ENCODE data around the gene SLC28A2. TPM values are rescaled to one million over a fixed set of nuclear protein-coding genes. Genes with fewer than 3 reads are reported as not detected.

Gene SLC28A2
- total and polyA plus RNA-seq, 9 of the 15 experiments (the other 6 are each of a cell fraction or from before 2014, with no cell fraction given): 0.03 to 0.04 TPM; not detected in 7

GRCh38 chr15:45314960-45315359 is 62.9 kb downstream of the SLC28A2 start:
- ChIA-PET CTCF (ENCODE audit: low intra/inter-chr PET ratio) (interaction anchor here (1.9 kb wide), 1 partner anchor 143 kb away, joined by 7 read pairs; no protein-coding TSS in a partner anchor), POLR2A (interaction anchor here (0.7 to 1.4 kb wide), 4 partner anchors 9 to 337 kb away, joined by 3 to 4 read pairs (median 3); no protein-coding TSS in a partner anchor)
- Histone ChIP-seq H3K4me1 (replicated peaks in 1 of 2; ENCODE audit: control insufficient read depth in 2 of 2, insufficient read depth in 2 of 2, low read length in 2 of 2) (no peaks in the 10 kb centered on the region; a peak in 1 of 5 replicates), H3K9ac (ENCODE audit: insufficient read depth in 1 of 2, low read depth in 2 of 2, low read length in 2 of 2) (no peak overlapping the region), H2AFZ (ENCODE audit: low read depth, low read length) (peak overlapping the region; percentile 81), H3K4me2 (ENCODE audit: insufficient read depth, low read length) (peak overlapping the region; percentile 61), H3K9me3 (replicated peaks; ENCODE audit: control insufficient read depth, insufficient read depth, low read depth, low read length) (no peaks in the 10 kb centered on the region; the same call in 1 of the 2 replicates), H3K36me3 (ENCODE audit: control insufficient read depth, insufficient read depth, low read length) (no peaks in the 10 kb centered on the region), H3K27me3 (ENCODE audit: control insufficient read depth in 2 of 2, insufficient read depth in 2 of 2, low read length in 2 of 2) (no peaks in the 10 kb centered on the region; a peak in 2 of 5 replicates), H3K9me1 (ENCODE audit: control insufficient read depth, insufficient read depth, low read length) (no peaks in the 10 kb centered on the region), H4K20me1 (replicated peaks; ENCODE audit: control insufficient read depth, insufficient read depth, low read length) (no peaks in the 10 kb centered on the region), H3K79me2 (ENCODE audit: control insufficient read depth, insufficient read depth, low read length) (no peaks in the 10 kb centered on the region), H3K4me3 (no peak overlapping the region), H3K27ac (ENCODE audit: extremely low read depth, low read depth, low read length) (no peak overlapping the region)
- DNase-seq (ENCODE audit: extremely low read depth in 1 of 4, low spot score in 3 of 4): peak in 2 of 4 experiments; percentile 18 to 69
- FAIRE-seq: peak; percentile 78
- WGBS (ENCODE audit: insufficient coverage, low coverage, missing lambda C conversion rate): 2% methylated on average over 13 of the region's 13 CpGs
- intact Hi-C loops (cut with micrococcal nuclease): loop anchor here (1.0 kb wide), 1 partner anchor 84 kb away; no protein-coding TSS in a partner anchor
- peak; percentile 95 for ATAC-seq
- in situ Hi-C loops (cut with MboI): no loop called here
- TSS peak; percentile 54 for BruUV-seq (replicated peaks)
- TF ChIP-seq MXI1 (IDR thresholded peaks at IDR 0.05; ENCODE audit: low read depth, low read length) (no peak), KLF1 (tag; IDR thresholded peaks at IDR 0.05) (no peak), IRF9 (tag; IDR thresholded peaks at IDR 0.05) (no peak), CEBPB (tag; IDR thresholded peaks at IDR 0.05) (no peak), SRSF7 (optimal IDR thresholded peaks at IDR 0.05; ENCODE audit: low read depth, low read length) (no peak), SETDB1 (IDR thresholded peaks at IDR 0.05; ENCODE audit: low read length) (no peak), ZNF311 (CRISPR knock-in tag; IDR thresholded peaks at IDR 0.05) (no peak), MYC (IDR thresholded peaks at IDR 0.05; ENCODE audit: low read depth, low read length) (0 out of 2 replicates have a peak, but pooled peaks have one; percentile 16), MYC (CRISPR knock-in tag; IDR thresholded peaks at IDR 0.05; ENCODE audit: borderline replicate concordance, low read depth) (no peak), RERE (CRISPR knock-in tag; IDR thresholded peaks at IDR 0.05; ENCODE audit: borderline replicate concordance) (no peak), ZNF695 (CRISPR knock-in tag; IDR thresholded peaks at IDR 0.05) (no peak), ZNF41 (CRISPR knock-in tag; conservative IDR thresholded peaks at IDR 0.05) (no peak), HNRNPL (IDR thresholded peaks at IDR 0.05; ENCODE audit: low read depth, low read length) (no peak), NCOA2 (IDR thresholded peaks at IDR 0.05; ENCODE audit: partially characterized antibody in 2 of 2) (no peak), POLR3A (IDR thresholded peaks at IDR 0.05; ENCODE audit: borderline replicate concordance, extremely low read depth, insufficient read depth, insufficient read length) (no peak)
